HG03095 (cell line): ENCODE data around the gene EIF3D.
"Not testable (repeated sequence)": the region's sequence is repeated elsewhere in the genome, so short reads cannot be mapped to it uniquely, and the experiment has no call there.

Experiments used
- ATAC-seq: cut with Tn5 transposase; IDR thresholded peaks from one replicate; pipeline ENCODE4 v1.9.1; 2021; ENCODE audit warnings: moderate library complexity; ENCODE audit not compliant: unreplicated experiment

The EIF3D gene

DNA sequence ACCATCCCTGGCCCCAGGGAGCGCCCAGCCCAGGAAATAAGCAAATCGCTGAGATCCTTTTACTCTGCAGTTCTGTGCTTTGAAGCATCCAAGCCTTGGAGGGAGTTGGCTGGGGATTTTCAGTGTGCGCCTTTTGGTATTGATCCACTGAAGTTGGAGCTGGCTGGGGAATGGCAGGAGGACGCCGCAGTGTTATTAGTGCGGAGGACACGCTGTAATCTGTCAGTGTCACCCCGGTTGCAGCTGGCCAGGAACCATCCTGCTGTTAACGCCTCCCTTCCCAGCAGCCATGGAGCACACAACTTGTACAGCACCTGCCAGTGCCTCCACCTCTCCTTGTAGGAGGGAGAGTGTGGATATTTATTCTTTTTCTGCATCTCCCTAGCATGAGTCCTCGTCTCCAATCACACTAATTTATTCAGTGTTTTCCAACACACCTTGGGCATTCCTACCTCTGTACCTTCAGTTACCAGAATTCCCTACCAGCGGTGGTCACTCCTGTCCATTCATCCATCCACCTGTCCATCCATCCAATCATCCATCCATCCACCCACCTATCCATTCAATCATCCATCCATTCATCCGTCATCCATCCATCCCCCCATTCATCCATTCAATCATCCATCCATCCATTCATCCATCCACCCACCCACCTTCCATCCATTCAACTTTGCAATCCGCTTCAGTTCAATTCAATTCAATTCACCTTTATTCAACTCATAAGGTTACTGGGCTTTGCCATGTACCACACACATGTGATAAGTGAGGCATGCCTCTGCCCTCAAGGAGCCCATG lies 21.9 kb upstream of the EIF3D start:
- no peak for ATAC-seq

DNA sequence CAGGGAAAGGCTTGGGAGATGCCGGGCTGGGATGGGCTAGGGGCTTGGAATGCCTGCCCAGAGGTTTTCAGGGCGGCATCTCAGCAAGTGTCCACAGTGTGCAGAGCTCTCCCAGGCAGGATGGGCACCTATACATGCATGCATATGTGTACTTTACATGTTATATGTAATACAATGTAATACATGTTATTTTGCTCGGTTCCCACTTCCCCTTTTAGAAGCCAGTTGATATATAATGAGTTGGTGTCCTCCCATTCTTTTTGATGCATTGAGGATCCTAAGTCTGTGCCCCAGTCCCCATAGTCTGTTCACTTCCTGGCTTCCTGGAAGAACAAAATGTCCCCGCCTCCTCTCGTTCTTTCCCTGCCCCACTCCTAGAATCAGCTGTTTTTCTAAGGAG lies 20.1 kb upstream of the EIF3D start:
- no peak for ATAC-seq

DNA sequence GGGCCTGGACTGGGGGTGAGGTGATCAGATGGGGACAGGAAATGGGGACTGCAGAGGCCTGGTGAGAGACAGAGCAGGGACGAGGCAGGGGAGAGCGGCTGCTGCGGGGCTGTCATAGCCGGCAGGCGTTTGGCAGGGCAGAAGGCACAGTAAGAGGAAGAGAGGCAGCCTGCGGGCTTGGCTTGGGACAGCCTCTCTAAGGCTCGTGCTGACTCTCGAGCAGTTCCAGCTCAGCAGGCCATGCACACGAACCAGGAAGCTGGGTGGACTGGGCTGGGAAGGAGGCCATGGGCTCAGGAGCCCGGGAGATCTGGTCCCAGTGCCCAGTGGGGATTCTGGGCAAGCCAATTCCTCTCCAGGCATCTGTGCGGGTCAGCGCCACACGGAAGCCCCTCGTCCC lies 19.6 kb upstream of the EIF3D start:
- no peak for ATAC-seq

DNA sequence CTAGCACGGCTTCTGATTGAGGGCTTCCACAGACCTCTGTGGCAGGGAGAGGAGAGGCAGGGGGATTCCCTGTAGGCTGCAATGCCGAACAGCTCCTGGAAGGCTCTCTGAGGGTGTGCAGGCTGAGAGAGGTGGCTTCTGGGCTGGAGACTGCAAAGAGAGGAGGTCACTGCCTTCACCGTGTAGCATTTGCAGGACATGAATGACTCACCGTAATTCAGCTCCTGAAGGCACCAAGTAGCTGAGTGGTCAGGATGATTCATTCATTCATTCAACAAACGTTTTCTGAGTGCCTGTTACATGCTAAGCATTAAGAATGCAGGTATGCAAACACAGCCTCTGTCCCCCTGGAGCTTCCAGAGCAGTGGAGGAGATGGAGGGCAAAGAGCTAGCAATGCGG lies 18.0 kb upstream of the EIF3D start:
- ATAC-seq = no peak

DNA sequence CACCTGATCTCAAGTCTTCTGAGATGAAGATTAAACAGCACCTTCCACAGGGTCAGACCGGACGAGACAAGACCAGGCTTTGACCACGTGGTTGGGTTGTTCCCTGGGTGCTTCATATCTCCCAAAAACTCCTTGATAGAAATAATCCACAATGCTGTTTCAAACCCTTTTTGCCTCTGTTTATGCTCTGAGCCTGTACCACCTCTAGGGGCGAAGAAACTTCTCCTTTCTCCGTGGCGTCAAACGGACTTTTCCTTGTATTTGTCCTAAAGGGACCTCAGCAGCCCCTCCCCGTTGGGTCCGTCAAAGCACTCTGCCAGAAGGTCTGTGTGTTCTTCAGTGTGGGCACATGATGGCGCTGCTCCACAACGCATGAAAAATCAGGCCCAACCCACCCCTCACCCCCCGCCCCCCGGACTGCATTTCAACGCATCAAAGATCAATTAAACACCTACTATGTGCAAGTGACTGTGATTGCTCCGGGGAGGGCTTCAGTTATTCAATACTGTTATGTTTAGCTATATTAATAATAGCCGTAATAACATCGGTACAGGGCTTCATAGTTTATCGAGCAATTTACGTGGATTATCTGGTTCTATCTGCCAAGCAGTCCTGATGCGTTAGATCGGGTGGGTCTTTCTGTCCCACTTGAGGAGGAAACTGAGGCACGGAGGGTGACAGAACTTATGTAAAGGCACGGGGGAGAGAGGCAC lies 17.3 kb upstream of the EIF3D start:
- no peak for ATAC-seq

DNA sequence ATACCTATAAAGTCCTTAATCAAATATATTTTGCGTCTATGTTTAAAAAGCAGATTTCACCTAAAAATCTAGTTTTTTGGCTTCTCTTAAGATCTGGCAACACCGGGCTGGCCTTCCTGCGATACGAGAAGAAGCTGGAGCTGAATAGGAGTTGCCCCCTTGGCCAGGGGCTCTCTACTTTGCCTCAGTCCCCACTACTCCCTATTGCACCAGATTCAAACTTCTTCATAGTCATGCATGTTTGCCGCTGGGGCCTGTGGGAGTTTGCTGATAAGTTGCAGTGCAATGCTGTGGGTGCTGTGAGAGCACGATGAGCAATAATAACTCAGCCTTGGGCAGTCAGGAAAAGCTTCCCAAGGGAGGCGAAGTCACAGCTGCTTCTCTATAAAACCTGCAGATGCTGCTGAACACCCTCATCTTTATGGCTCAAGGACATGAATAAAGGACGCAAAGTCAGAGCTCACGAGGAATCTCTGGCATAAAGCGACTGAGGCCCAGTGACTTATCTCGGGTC lies 15.2 kb upstream of the EIF3D start:
- ATAC-seq = no peak

DNA sequence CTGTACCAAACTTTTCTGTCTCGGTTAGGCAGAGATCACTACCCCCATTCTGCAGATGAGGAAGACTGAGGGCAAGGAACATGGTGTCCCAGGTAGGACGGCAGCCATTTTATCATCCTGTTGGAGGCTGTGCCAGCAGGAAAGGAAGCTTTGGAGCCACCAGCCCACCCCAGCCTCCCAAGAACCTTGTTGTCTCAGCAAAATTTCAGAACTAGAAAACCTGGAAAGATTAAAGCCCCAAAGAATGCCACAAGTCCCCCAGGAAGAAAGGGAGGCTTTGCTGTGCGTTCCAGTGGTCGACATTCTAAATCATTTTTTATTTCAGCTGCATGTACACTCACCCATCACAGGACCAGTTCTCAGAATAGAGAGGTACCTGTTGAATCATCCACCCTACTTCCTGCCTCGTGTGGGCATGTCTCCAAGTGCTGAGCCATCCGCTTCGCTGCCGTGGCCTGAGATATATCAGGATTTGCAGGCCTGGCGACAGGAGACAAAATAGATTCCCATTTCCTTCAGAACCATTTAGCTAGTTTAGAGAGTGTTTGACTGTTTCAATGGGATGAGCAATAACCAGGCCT lies 13.0 kb upstream of the EIF3D start:
- no peak for ATAC-seq

DNA sequence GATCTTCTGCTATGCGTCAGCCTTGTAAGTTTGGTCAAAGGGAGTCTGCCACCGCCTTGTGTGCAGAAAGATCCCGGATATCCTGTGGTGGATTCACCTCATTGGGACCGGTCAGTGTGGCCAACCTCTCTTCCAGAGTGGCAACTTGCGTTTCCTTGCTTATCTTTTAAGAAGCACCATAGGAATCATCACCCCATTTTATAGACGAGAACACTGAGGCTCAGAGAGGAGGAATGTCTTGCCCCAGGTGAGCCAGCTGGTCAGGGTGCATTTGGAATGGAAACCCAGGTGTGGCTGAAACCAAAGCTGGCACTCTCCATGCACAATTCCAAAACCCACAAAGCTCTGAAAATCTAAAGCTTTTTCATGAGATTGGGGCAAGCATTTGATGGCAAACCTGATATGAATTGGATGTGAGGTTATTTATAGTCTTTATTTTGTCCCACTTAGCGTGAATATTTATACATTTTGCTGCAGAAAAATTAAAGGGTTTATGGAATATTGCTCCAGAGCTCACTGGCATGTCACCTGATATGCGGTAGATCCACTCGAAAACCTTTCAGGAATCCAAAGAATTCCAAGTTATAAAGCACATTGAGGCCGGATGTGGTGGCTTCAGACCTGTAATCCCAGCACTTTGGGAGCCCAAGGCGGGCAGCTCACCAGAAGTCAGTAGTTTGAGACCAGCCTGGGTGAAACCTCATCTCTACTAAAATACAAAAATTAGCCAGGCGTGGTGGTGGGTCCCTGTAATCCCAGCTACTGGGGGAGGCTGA lies 12.1 kb upstream of the EIF3D start:
- ATAC-seq = no peak

DNA sequence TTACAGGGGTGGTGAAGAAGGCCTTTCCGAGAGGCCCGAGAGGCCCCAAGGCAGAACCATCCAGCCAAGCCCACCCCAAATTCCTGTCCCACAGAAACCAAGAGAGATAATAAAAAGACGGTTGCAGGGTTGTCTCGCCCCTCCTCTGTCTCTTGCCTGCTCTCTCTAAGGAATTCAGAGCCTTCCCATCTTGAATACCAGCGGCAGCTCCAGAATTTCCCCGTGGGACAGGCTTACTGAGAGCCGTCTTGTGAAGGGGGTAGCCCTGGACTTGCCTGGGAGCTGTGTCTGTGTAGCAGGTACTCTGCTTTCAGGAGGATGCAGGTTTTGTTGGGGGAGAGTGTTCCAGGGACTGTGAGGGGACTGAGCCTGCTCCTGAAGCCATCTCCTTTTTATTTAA lies 9.6 kb upstream of the EIF3D start:
- no peak for ATAC-seq

DNA sequence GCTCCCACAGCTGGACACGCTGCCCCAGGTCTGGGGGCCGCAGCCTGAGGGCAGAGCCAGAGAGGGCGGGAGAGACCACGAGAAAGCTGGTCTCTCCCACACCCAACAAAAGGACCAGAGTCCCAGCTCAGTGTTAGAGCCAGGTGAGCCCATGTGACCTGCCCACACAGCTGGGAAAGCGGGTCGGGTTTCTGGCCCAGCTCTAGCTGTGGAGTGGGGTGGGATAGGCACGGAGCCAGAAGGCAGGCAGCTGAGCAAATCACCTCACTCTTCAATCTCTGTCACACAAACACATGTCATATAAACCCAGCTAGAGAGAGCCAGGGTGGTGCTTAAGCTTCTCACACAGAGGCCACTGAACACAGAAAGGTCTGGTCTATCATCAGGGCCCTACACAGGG lies 7.8 kb upstream of the EIF3D start:
- ATAC-seq = no peak

DNA sequence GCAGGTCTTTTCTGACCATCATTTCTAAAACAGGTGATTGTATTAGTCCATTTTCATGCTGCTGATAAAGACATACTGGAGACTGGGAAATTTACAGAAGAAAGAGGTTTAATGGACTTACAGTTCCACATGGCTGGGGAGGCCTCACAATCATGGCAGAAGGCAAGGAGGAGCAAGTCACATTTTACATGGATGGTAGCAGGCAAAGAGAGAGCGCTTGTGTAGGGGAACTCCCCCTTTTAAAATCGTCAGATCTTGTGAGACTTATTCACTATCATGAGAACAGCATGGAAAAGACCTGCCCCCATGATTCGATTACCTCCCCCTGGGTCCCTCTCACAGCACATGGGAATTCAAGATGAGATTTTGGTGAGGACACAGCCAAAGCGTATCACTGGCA lies 4.4 kb upstream of the EIF3D start:
- not testable (repeated sequence) for ATAC-seq

DNA sequence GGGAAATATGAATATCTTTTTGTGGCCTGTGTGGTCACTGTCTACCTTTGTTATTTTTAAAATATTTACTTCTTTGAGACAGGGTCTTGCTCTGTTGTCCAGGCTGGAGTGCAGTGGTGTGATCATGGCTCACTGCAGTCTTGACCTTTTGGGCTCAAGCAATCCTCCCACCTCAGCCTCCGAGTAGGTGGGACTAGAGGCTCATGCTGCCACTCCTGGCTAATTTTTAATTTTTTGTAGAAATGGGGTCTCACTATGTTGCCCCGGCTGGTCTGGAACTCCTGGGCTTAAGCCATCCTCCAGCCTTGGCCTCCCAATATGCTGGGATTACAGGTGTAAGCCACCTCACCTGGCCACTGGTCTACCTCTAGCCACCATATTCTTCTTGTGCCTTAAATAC lies 3.5 kb upstream of the EIF3D start:
- no peak for ATAC-seq

DNA sequence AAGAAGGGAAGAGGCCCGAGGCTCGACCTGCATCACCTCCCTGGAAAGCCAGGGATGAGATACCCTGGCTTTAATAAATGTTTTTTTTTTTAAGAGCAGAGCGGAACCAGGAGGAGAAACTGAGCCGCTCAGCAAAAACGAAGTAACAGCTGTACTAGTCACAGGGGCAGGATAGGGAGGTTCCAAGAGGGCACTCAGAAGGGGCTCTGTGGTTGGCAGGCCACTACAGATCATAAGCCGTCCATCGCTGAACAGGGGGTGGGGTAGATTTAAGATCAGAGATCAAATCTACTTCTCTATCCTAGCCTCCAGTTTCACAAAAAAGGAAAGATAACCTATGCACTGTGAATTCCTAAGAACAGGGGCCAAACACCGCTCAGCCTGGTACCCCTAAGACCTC lies 625 bp downstream of the EIF3D start:
- no peak for ATAC-seq

DNA sequence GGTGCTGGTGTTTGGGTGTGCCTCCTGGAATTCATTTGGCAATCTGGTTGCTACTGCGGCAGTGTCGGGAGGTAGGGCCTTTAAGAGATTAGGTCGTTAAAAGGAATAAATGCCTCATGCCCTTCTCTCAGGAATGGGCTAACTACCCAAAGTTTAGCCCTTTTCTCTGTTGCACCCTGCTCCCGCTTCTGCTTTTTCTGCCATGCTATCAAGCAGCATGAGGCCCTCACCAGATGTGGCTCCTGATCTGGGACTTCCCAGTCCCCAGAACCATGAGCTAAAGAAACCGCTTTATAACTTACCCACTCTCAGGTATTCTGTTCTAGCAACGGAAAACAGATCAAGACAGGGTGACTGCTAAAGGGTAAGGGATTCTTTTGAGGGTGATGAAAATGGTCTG lies 6.3 kb downstream of the EIF3D start:
- no peak for ATAC-seq

DNA sequence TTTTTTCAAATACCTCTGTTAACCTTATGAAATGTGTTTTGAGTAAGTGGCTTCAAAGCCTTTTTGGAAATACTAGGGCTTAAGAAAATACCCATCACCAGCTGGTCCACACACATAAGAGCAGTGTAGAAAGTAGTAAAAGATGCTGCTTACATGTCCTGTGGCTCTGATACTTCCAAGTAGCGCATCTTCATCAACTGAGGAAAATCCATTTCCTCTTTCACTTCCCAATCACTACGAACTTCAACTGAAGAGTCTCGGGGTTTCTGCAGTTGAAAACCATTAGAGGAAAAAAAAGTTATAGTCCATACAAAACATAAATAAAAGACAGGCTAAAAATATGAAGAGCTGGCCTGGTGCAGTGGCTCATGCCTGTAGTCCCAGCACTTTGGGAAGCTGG lies 8.5 kb downstream of the EIF3D start:
- no peak for ATAC-seq

DNA sequence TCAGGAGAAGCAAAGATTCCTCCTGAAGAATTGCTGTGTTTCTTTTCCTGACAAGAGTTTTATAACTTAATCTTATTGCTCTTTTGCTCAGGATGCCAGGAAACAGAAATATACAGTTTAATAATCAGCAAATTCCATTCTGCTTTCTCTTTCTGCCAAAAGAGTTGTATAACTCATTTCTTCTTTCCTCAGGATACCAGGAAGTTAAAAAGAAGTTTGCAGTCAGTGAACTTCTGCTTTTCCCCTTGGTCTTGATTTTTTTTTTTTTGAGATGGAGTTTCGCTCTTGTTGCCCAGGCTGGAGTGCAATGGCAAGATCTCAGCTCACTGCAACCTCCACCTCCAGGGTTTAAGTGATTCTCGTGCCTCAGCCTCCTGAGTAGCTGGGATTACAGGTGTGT lies 9.1 kb downstream of the EIF3D start:
- ATAC-seq = not testable (repeated sequence)

DNA sequence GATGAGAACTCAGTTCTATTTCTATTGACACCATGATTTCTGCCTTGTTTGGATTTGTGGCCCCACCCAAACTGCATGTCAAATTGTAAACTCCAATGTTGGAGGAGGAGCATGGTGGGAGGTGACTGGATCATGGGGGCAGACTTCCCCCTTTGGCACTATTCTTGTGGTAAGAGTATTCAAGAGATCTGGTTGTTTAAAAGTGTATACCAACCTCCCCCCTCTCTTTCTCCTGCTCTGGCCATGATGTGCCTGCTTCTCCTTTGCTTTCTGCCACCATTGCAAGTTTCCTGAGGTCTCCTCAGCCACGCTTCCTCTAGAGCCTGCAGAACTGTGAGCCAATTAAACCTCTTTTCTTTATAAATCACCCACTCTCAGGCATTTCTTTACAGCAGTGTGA lies 14.2 kb downstream of the EIF3D start:
- ATAC-seq = no peak

DNA sequence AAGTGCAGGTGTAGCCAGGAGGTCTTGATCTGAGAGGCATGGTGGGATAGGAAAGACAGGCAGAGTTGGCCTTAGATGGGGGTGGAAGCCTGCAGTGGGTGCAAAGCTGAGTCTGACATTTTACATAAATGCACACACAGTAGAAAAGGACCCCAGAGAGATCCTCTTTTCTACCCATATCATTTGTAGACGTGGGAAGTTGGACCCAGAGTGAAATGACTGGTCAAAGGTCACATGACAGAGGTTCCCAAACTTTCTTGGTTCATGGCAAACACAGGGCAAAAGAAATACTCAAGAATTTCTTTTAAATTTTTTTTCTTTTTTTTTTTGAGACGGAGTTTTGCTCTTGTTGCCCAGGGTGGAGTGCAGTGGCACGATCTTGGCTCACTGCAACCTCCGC lies 16.0 kb downstream of the EIF3D start:
- ATAC-seq = no peak

DNA sequence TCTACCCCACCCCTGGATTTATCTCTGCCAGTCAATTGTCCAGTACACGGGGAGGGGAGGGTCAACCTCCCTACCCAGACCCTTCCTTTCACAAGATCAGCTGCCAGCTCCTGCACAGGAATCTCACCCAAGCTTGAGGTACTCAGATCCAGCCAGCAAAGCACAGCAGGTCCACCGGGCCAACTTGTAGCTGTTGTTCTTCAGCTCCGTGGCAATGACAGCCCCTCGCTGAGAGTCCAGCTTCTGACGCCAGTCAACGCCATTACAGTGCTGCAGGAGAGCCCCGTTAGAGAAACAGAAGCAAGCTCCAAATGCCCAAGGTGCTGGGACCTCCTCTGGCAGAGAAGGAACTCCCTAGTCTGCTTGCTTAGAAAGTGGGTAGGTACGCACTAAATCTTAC lies 16.6 kb downstream of the EIF3D start:
- no peak for ATAC-seq

DNA sequence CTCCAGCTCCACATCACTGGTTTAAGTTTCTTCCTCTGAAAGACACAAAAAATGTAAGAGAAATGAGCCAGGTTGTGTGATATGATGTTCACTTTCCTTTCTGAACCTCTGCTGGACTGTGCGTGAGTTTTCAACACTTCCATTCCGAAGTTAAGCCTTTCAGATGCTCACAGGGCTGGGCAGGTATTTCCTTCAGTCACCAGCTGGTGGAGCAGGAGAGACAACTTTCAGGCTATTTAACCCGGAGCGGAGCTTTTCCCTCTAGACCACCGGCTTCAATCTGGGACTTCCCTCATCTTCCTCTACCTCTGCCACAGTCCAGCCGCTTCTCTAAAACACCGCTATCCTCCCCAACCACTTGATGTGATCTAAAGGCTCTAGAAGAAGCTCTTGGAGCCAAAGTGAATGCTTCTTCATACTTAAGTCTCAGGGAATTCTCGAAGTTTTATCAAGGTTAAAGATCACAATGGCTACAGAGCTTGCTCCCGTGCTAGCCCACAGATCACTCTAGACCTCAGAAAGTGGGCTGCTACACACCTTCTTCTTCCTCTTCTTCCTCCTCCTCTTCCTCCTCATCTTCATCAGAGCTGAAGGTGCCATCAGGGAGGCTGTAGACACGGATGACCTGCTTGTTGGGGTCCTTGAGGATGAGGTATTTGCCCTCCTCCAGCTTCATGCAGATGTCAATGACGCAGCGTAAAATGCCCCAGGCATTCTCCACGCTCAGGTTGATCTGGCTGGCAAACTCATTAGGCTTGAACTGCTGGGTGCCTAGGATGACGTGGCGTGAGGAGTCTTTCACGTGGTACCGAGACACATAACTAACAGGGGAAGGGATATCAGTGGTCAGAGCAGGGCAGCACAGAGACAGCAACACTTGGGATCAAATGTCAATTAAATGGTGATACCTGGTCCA lies 17.7 kb downstream of the EIF3D start:
- no peak for ATAC-seq
